B cell (primary cell): Measurements from ENCODE around the gene BFSP1. TPM values are rescaled to one million over a fixed set of nuclear protein-coding genes. Genes with fewer than 3 reads are reported as not detected.

ENCODE experiments used
- ATAC-seq: fragments of 200-7000 bp; cut with Tn5 transposase; one replicate; pipeline ENCODE4 v1.10.0; 2021; ENCODE audit warnings: low read depth, mild to moderate bottlenecking, moderate number of reproducible peaks, moderate library complexity
- CTCF ChIA-PET: fragments of 350-600 bp; sonication (Branson Sonifier 250); formaldehyde crosslinking; loops from one replicate; lab custom pipeline; 2021; ENCODE audit warnings: antibody characterized with exemption, inconsistent platforms; lab: Charles Lee
- POLR2A ChIA-PET: fragments of 350-600 bp; sonication (Branson Sonifier 250); formaldehyde crosslinking; loops from one replicate; lab custom pipeline; 2021; ENCODE audit warnings: antibody characterized with exemption; lab: Charles Lee
- DNase-seq: peaks from one replicate; pipeline ENCODE4 v3.0.0; 2013
- H2AFZ ChIP-seq: 2 replicates; pipeline ENCODE4 v1.6.1; 2012; ENCODE audit warnings: mild to moderate bottlenecking, low read depth, low read length; ENCODE audit not compliant: insufficient read depth, poor library complexity, severe bottlenecking
- H3K27ac ChIP-seq, 2 donors: 1 replicate in 1 of 2; 2 replicates in 1 of 2; pipeline ENCODE4 v1.5.1; 2012 to 2013; ENCODE audit warnings: low read length in 2 of 2, mild to moderate bottlenecking in 2 of 2, moderate library complexity in 1 of 2
- H3K27me3 ChIP-seq, 4 experiments: fragments of 200-600 bp in 1 of 4; sonication (generic) in 1 of 4; replicated peaks in 1 of 4; 1 replicate in 2 of 4; 2 replicates in 2 of 4; pipeline versions ENCODE4 v1.6.1 to v1.7.0; 2013 to 2016; ENCODE audit warnings: low read length in 3 of 4, mild to moderate bottlenecking in 2 of 4, mixed read lengths in 1 of 4, moderate library complexity in 1 of 4; ENCODE audit not compliant: insufficient read depth in 4 of 4, control insufficient read depth in 3 of 4; ENCODE audit errors: control extremely low read depth in 1 of 4
- H3K36me3 ChIP-seq, 2 experiments: replicated peaks in 1 of 2; 1 replicate in 1 of 2; 2 replicates in 1 of 2; pipeline versions ENCODE4 v1.6.1 to v1.7.1; 2013; ENCODE audit warnings: low read length in 1 of 2; ENCODE audit not compliant: insufficient read depth in 2 of 2, control insufficient read depth in 1 of 2; ENCODE audit errors: control extremely low read depth in 1 of 2, extremely low read depth in 1 of 2
- H3K4me1 ChIP-seq, 2 donors: fragments of 200-600 bp in 1 of 2; sonication (generic) in 1 of 2; 1 replicate in 1 of 2; 2 replicates in 1 of 2; pipeline versions ENCODE4 v1.5.1 to v1.6.1; 2013 to 2017; ENCODE audit warnings: low read length in 2 of 2; ENCODE audit not compliant: control insufficient read depth in 2 of 2, insufficient read depth in 2 of 2
- H3K4me2 ChIP-seq: replicated peaks from 2 replicates; pipeline ENCODE3; 2012; ENCODE audit warnings: mild to moderate bottlenecking, low read depth, low read length; ENCODE audit not compliant: poor library complexity, severe bottlenecking
- H3K4me3 ChIP-seq, 5 experiments: fragments of 200-600 bp in 1 of 5; sonication (generic) in 1 of 5; 1 replicate in 3 of 5; 2 replicates in 2 of 5; pipeline versions ENCODE4 v1.5.1 to v1.7.0; 2011 to 2016; ENCODE audit warnings: low read length in 4 of 5, mild to moderate bottlenecking in 4 of 5, low read depth in 2 of 5, control low read depth in 1 of 5, moderate library complexity in 1 of 5; ENCODE audit not compliant: insufficient read depth in 1 of 5; ENCODE audit errors: control extremely low read depth in 1 of 5, extremely low read depth in 1 of 5
- H3K79me2 ChIP-seq: fragments of 200-600 bp; sonication (generic); one replicate; pipeline ENCODE4 v1.6.0; 2016; ENCODE audit warnings: low read length; ENCODE audit not compliant: control insufficient read depth, insufficient read depth
- H3K9ac ChIP-seq: fragments of 200-600 bp; sonication (generic); 2 replicates; pipeline ENCODE4 v1.6.1; 2017; ENCODE audit warnings: mild to moderate bottlenecking, low read length, moderate library complexity
- H3K9me3 ChIP-seq, 3 donors: one replicate each; pipeline versions ENCODE4 v1.6.1 to v1.7.1; 2013; ENCODE audit warnings: low read length in 2 of 3; ENCODE audit not compliant: control insufficient read depth in 2 of 3, insufficient read depth in 1 of 3; ENCODE audit errors: control extremely low read depth in 1 of 3
- H4K20me1 ChIP-seq: 2 replicates; pipeline ENCODE4 v1.6.0; 2012; ENCODE audit warnings: mild to moderate bottlenecking, low read length; ENCODE audit not compliant: insufficient read depth, control insufficient read depth, poor library complexity, severe bottlenecking
- H3K27ac Mint-ChIP-seq: one replicate; pipeline ENCODE4 v1.8.0; 2021; ENCODE audit warnings: mixed read lengths
- H3K27me3 Mint-ChIP-seq: one replicate; pipeline ENCODE4 v1.8.0; 2021; ENCODE audit warnings: mixed read lengths
- H3K4me1 Mint-ChIP-seq: one replicate; pipeline ENCODE4 v1.8.0; 2021; ENCODE audit warnings: mixed read lengths
- H3K4me3 Mint-ChIP-seq: one replicate; pipeline ENCODE4 v1.8.0; 2021; ENCODE audit warnings: mixed read lengths
- H3K9me3 Mint-ChIP-seq: one replicate; pipeline ENCODE4 v1.8.0; 2022; ENCODE audit warnings: mixed read lengths; ENCODE audit not compliant: insufficient read depth
- EZH2 ChIP-seq: IDR thresholded peaks from 2 replicates; pipeline ENCODE4 v1.6.1; 2012; ENCODE audit warnings: borderline replicate concordance, low read depth, mild to moderate bottlenecking, moderate library complexity, low read length; ENCODE audit not compliant: insufficient read depth, poor library complexity, severe bottlenecking
- WGBS: methylation state at CpG from one replicate; pipeline ENCODE4 v1.1.5; 2013; ENCODE audit warnings: missing lambda C conversion rate; ENCODE audit not compliant: insufficient coverage; 5-methylcytosine and 5-hydroxymethylcytosine counted together
- intact Hi-C: fragments of 100-400 bp; cut with micrococcal nuclease; formaldehyde crosslinking; loops from one replicate; pipeline ENCODE4 v1.10.0; 2022
- polyA plus RNA-seq: library from polyadenylated mRNA; depleted of rRNA; stranded (reverse); fragments of >200 nt; gene quantifications from 2 replicates; pipeline ENCODE4 v1.2.3, GENCODE V29; 2012
- total RNA-seq, 2 donors: library from RNA; stranded (reverse); fragments of 120-200 nt in 1 of 2; gene quantifications; 1 replicate in 1 of 2; 2 replicates in 1 of 2; pipeline versions ENCODE4 v1.2.3 to v1.2.4, GENCODE V29; 2013 to 2022
- TF ChIP-seq, protein P1 (sequence below): fragments of 200-600 bp; IDR thresholded peaks from one replicate; pipeline ENCODE4 v1.8.0; 2022; ENCODE audit warnings: antibody characterized with exemption, mild to moderate bottlenecking

The BFSP1 gene
- total and polyA plus RNA-seq, 2 donors (not counting 1 experiment from before 2014, with no cell fraction given), result not detected

DNA sequence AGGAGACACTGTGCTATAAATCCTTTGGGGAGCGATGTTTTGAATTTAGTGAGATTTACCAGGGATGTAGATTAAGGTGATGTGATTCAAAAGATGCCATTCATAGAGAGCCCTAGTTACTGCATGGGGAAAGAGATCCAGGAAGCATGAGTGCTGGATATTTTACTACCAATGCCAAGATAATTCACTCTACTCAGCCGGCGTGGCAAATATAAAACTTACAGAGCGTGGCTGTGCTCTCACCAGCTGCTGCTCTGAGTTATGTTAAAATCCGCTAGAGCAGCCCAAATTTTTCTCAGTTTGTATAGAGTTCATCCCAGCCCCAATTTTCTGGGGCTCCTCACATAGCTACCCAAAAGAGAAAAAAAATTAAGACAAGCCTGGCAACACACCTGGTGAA, 48.6 kb downstream of the BFSP1 start:
- Mint-ChIP-seq H3K27ac (no peak overlapping the region), H3K27me3 (peaks cover 15% of the 10 kb centered on the region), H3K9me3 (no peaks in the 10 kb centered on the region), H3K4me1 (no peaks in the 10 kb centered on the region), H3K4me3 (no peak overlapping the region)
- no peaks in the 10 kb centered on the region for H3K36me3 ChIP-seq
- TF ChIP-seq, protein P1, sequence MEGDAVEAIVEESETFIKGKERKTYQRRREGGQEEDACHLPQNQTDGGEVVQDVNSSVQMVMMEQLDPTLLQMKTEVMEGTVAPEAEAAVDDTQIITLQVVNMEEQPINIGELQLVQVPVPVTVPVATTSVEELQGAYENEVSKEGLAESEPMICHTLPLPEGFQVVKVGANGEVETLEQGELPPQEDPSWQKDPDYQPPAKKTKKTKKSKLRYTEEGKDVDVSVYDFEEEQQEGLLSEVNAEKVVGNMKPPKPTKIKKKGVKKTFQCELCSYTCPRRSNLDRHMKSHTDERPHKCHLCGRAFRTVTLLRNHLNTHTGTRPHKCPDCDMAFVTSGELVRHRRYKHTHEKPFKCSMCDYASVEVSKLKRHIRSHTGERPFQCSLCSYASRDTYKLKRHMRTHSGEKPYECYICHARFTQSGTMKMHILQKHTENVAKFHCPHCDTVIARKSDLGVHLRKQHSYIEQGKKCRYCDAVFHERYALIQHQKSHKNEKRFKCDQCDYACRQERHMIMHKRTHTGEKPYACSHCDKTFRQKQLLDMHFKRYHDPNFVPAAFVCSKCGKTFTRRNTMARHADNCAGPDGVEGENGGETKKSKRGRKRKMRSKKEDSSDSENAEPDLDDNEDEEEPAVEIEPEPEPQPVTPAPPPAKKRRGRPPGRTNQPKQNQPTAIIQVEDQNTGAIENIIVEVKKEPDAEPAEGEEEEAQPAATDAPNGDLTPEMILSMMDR, result no peak
- no peak for TF ChIP-seq EZH2
- ATAC-seq (no peak), DNase-seq (no peak)
- H3K27ac ChIP-seq, result no peak overlapping the region
- no peaks in the 10 kb centered on the region for H4K20me1 ChIP-seq
- no peaks in the 10 kb centered on the region for H3K9me3 ChIP-seq
- no peak overlapping the region for H3K4me3 ChIP-seq
- no peak overlapping the region for H2AFZ ChIP-seq
- H3K9ac ChIP-seq, result no peak overlapping the region
- intact Hi-C loops, result no loop called here
- no peaks in the 10 kb centered on the region for H3K4me1 ChIP-seq
- POLR2A ChIA-PET, result no interaction called here
- no peak overlapping the region for H3K4me2 ChIP-seq
- 97% methylated on average over 5 of the region's 5 CpGs for WGBS
- CTCF ChIA-PET, result no interaction called here
- H3K27me3 ChIP-seq, result no peaks in the 10 kb centered on the region
- H3K79me2 ChIP-seq, result no peaks in the 10 kb centered on the region

DNA sequence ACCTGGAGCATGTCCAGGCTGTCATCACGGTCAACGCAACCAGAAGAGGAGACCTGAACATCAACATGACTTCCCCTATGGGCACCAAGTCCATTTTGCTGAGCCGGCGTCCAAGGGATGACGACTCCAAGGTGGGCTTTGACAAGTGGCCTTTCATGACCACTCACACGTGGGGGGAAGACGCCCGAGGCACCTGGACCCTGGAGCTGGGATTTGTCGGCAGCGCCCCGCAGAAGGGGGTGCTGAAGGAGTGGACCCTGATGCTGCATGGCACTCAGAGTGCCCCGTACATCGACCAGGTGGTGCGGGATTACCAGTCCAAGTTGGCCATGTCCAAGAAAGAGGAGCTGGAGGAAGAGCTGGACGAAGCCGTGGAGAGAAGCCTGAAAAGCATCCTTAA, 49.5 kb downstream of the BFSP1 start:
- Mint-ChIP-seq H3K4me1 (no peaks in the 10 kb centered on the region), H3K9me3 (no peaks in the 10 kb centered on the region), H3K27ac (no peak overlapping the region), H3K4me3 (no peak overlapping the region), H3K27me3 (peaks cover 17% of the 10 kb centered on the region)
- POLR2A ChIA-PET, result no interaction called here
- no peak for TF ChIP-seq EZH2
- TF ChIP-seq, protein P1, result no peak
- DNase-seq (no peak), ATAC-seq (no peak)
- H3K4me3 ChIP-seq, result no peak overlapping the region
- H4K20me1 ChIP-seq, result no peaks in the 10 kb centered on the region
- no peaks in the 10 kb centered on the region for H3K9me3 ChIP-seq
- 95% methylated on average over 12 of the region's 16 CpGs for WGBS
- H3K79me2 ChIP-seq, result no peaks in the 10 kb centered on the region
- H3K9ac ChIP-seq, result no peak overlapping the region
- intact Hi-C loops, result no loop called here
- H3K4me1 ChIP-seq, result no peaks in the 10 kb centered on the region
- no peaks in the 10 kb centered on the region for H3K36me3 ChIP-seq
- no peak overlapping the region for H2AFZ ChIP-seq
- CTCF ChIA-PET, result no interaction called here
- H3K27me3 ChIP-seq, result no peaks in the 10 kb centered on the region
- no peak overlapping the region for H3K27ac ChIP-seq
- H3K4me2 ChIP-seq, result no peak overlapping the region
